ENCODE data around the gene NUDT8.
"Not testable (repeated sequence)": the region's sequence is repeated elsewhere in the genome, so short reads cannot be mapped to it uniquely, and the experiment has no call there.

- not testable (repeated sequence) for TF ChIP-seq POLR2A, CTCF, POLR2AphosphoS5, EP300 (IDR thresholded peaks at IDR 0.05)
Observed at GRCh38 chr11:67597963-67598362, 31.8 kb downstream of the NUDT8 start.
